DOHH2 (cell line): ENCODE data around the gene NYNRIN.

Source experiments
- H3F3A ChIP-seq: fragments of 200-600 bp; sonication (generic), shearing (Covaris generic); 2 replicates; pipeline ENCODE4 v1.6.0; 2016; ENCODE audit warnings: antibody characterized with exemption, mild to moderate bottlenecking; ENCODE audit not compliant: control insufficient read depth, insufficient read depth
- H3K27ac ChIP-seq: fragments of 200-600 bp; sonication (generic); 2 replicates; pipeline ENCODE4 v1.5.1; 2014; ENCODE audit warnings: low read depth, mild to moderate bottlenecking, low read length, moderate library complexity
- H3K27me3 ChIP-seq: fragments of 200-600 bp; sonication (generic); 2 replicates; pipeline ENCODE4 v1.6.1; 2014; ENCODE audit warnings: mild to moderate bottlenecking, low read length, mixed read lengths; ENCODE audit not compliant: control insufficient read depth
- H3K36me3 ChIP-seq: fragments of 200-600 bp; sonication (generic); 2 replicates; pipeline ENCODE4 v1.6.1; 2014; ENCODE audit warnings: mild to moderate bottlenecking, low read length, moderate library complexity, mixed read lengths; ENCODE audit not compliant: control insufficient read depth
- H3K4me1 ChIP-seq: fragments of 200-600 bp; sonication (generic); 2 replicates; pipeline ENCODE4 v1.6.1; 2014; ENCODE audit warnings: mild to moderate bottlenecking, low read length, mixed read lengths; ENCODE audit not compliant: control insufficient read depth
- H3K4me2 ChIP-seq: fragments of 200-600 bp; sonication (generic); 2 replicates; pipeline ENCODE4 v1.6.0; 2014; ENCODE audit warnings: mild to moderate bottlenecking, low read length, moderate library complexity
- H3K4me3 ChIP-seq: fragments of 200-600 bp; sonication (generic); 2 replicates; pipeline ENCODE4 v1.5.1; 2014; ENCODE audit warnings: mild to moderate bottlenecking, low read length, mixed read lengths
- H3K79me2 ChIP-seq: fragments of 200-600 bp; sonication (generic); 2 replicates; pipeline ENCODE4 v1.6.1; 2014; ENCODE audit warnings: mild to moderate bottlenecking, low read length, mixed read lengths; ENCODE audit not compliant: control insufficient read depth
- H3K9me2 ChIP-seq: fragments of 200-600 bp; sonication (generic); replicated peaks from 2 replicates; pipeline ENCODE4 v1.6.1; 2014; ENCODE audit warnings: mild to moderate bottlenecking, low read length, mixed read lengths; ENCODE audit not compliant: control insufficient read depth
- H3K9me3 ChIP-seq: fragments of 200-600 bp; sonication (generic); 2 replicates; pipeline ENCODE4 v1.6.1; 2014; ENCODE audit warnings: antibody characterized with exemption, low read length, mixed read lengths; ENCODE audit not compliant: control insufficient read depth, insufficient read depth
- H4K20me1 ChIP-seq: fragments of 200-600 bp; sonication (generic); 2 replicates; pipeline ENCODE4 v1.6.0; 2014; ENCODE audit warnings: low read depth, mild to moderate bottlenecking, antibody characterized with exemption, low read length, moderate library complexity; ENCODE audit not compliant: control insufficient read depth, insufficient read depth
- EZH2phosphoT487 ChIP-seq: fragments of 200-600 bp; sonication (generic); IDR thresholded peaks from 2 replicates; pipeline ENCODE4 v1.6.1; 2017; ENCODE audit warnings: borderline replicate concordance, mild to moderate bottlenecking, antibody characterized with exemption, low read length, moderate library complexity, mixed read lengths
- TF ChIP-seq, protein P1 (sequence below): fragments of 200-600 bp; sonication (generic); IDR thresholded peaks from one replicate; pipeline ENCODE4 v1.5.1; 2014; ENCODE audit warnings: antibody characterized with exemption, mild to moderate bottlenecking, low read depth, low read length; ENCODE audit not compliant: poor library complexity, severe bottlenecking

NYNRIN gene

GRCh38 chr14:24417832-24418491, 19.2 kb downstream of the NYNRIN start:
- no peak for TF ChIP-seq EZH2phosphoT487
- TF ChIP-seq, protein P1, sequence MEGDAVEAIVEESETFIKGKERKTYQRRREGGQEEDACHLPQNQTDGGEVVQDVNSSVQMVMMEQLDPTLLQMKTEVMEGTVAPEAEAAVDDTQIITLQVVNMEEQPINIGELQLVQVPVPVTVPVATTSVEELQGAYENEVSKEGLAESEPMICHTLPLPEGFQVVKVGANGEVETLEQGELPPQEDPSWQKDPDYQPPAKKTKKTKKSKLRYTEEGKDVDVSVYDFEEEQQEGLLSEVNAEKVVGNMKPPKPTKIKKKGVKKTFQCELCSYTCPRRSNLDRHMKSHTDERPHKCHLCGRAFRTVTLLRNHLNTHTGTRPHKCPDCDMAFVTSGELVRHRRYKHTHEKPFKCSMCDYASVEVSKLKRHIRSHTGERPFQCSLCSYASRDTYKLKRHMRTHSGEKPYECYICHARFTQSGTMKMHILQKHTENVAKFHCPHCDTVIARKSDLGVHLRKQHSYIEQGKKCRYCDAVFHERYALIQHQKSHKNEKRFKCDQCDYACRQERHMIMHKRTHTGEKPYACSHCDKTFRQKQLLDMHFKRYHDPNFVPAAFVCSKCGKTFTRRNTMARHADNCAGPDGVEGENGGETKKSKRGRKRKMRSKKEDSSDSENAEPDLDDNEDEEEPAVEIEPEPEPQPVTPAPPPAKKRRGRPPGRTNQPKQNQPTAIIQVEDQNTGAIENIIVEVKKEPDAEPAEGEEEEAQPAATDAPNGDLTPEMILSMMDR = no peak
- H3K27ac ChIP-seq = no peak overlapping the region
- H3K4me1 ChIP-seq = peaks cover 7% of the 10 kb centered on the region
- no peaks in the 10 kb centered on the region for H3K9me2 ChIP-seq
- H3K9me3 ChIP-seq = no peaks in the 10 kb centered on the region
- no peak overlapping the region for H3K4me2 ChIP-seq
- no peaks in the 10 kb centered on the region for H3F3A ChIP-seq
- H3K27me3 ChIP-seq = 0 out of 2 replicates have a peak, but pooled peaks cover 2% of the 10 kb centered on the region
- H3K36me3 ChIP-seq = no peaks in the 10 kb centered on the region
- H3K79me2 ChIP-seq = no peaks in the 10 kb centered on the region
- H4K20me1 ChIP-seq = no peaks in the 10 kb centered on the region
- H3K4me3 ChIP-seq = no peak overlapping the region

GRCh38 chr14:24418492-24418873, 19.7 kb downstream of the NYNRIN start:
- TF ChIP-seq, protein P1 = no peak
- TF ChIP-seq EZH2phosphoT487 = no peak
- H3K9me2 ChIP-seq = no peaks in the 10 kb centered on the region
- no peaks in the 10 kb centered on the region for H3F3A ChIP-seq
- H3K9me3 ChIP-seq = no peaks in the 10 kb centered on the region
- H3K27me3 ChIP-seq = 0 out of 2 replicates have a peak, but pooled peaks cover 2% of the 10 kb centered on the region
- no peaks in the 10 kb centered on the region for H3K79me2 ChIP-seq
- H3K4me3 ChIP-seq = no peak overlapping the region
- no peaks in the 10 kb centered on the region for H3K36me3 ChIP-seq
- no peak overlapping the region for H3K27ac ChIP-seq
- H4K20me1 ChIP-seq = no peaks in the 10 kb centered on the region
- peaks cover 7% of the 10 kb centered on the region for H3K4me1 ChIP-seq
- H3K4me2 ChIP-seq = no peak overlapping the region

DNA sequence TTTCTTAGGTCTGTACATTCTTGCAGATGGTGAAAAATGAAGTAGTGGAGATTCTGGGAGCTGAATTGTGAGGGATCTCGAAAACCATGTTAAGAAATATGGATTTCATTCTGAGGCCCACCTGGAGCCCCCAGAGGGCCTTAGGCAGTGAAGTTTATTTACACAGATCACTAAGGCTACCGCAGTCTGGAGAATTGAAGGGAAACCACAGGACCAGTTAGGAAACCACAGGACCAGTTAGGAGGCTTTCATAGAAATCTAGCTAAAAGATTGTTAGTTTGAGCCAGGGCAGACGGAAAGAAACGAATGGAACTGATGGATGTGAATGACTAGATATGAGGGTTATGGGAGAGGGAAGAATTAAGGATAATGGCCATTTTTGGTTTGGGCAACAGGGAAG, 23.5 kb downstream of the NYNRIN start:
- Histone ChIP-seq H4K20me1 (no peaks in the 10 kb centered on the region), H3K27ac (no peak overlapping the region), H3K4me2 (no peak overlapping the region), H3K27me3 (0 out of 2 replicates have a peak, but pooled peaks cover 2% of the 10 kb centered on the region), H3K9me3 (no peaks in the 10 kb centered on the region), H3K4me1 (peaks cover 31% of the 10 kb centered on the region), H3K9me2 (no peaks in the 10 kb centered on the region), H3K4me3 (no peak overlapping the region), H3K36me3 (no peaks in the 10 kb centered on the region), H3K79me2 (no peaks in the 10 kb centered on the region), H3F3A (no peaks in the 10 kb centered on the region)
- no peak for TF ChIP-seq EZH2phosphoT487
- TF ChIP-seq, protein P1 = no peak
